ENCODE results near the gene POC1A.

- TF ChIP-seq GATA3 (IDR thresholded peaks at IDR 0.05; ENCODE audit: low read depth, low read length) (no peak), GATA2 (IDR thresholded peaks at IDR 0.05; ENCODE audit: low read depth, low read length) (no peak)
Observed at GRCh38 chr3:52173101-52173500, 18.9 kb upstream of the POC1A start.

Data from SH-SY5Y (cell line).